H1 (cell line): ENCODE data around the gene GSDME. TPM values are rescaled to one million over a fixed set of nuclear protein-coding genes. Genes with fewer than 3 reads are reported as not detected.

Experiments
- CTCF ChIA-PET: fragments of 300-600 bp; sonication (Branson Sonifier 250); formaldehyde crosslinking; loops from one replicate; lab custom pipeline; 2021; ENCODE audit not compliant: partially characterized antibody; lab: Charles Lee
- POLR2A ChIA-PET: fragments of 300-600 bp; sonication (Branson Sonifier 250); formaldehyde crosslinking; loops from one replicate; lab custom pipeline; 2021; ENCODE audit warnings: inconsistent platforms; ENCODE audit not compliant: partially characterized antibody; lab: Charles Lee
- DNase-seq, 2 experiments: peaks; one replicate each; pipeline versions ENCODE4 v3.0.0 to v3.0.0-alpha.2; 2010 to 2022; ENCODE audit warnings: low spot score in 2 of 2, low read depth in 1 of 2, mixed read lengths in 1 of 2
- FAIRE-seq: peaks from 2 replicates; lab custom pipeline; 2011; peaks lifted over from hg19 to GRCh38; lab: Jason Lieb, UNC
- H2AFZ ChIP-seq: 2 replicates; pipeline ENCODE4 v1.8.1; 2012; ENCODE audit warnings: low read length, inconsistent platforms
- H2AK5ac ChIP-seq: 2 replicates; pipeline ENCODE4 v1.6.1; 2013; ENCODE audit warnings: low read depth, low read length
- H2BK120ac ChIP-seq: replicated peaks from 2 replicates; pipeline ENCODE3; 2013; ENCODE audit warnings: low read depth, low read length, inconsistent platforms
- H2BK12ac ChIP-seq: 2 replicates; pipeline ENCODE4 v1.6.1; 2013; ENCODE audit warnings: low read depth, low read length
- H2BK15ac ChIP-seq: 2 replicates; pipeline ENCODE4 v1.6.1; 2013; ENCODE audit warnings: low read length
- H2BK20ac ChIP-seq: 2 replicates; pipeline ENCODE4 v1.6.1; 2013; ENCODE audit warnings: low read length
- H2BK5ac ChIP-seq: 2 replicates; pipeline ENCODE4 v1.6.1; 2013; ENCODE audit warnings: low read depth, low read length
- H3K14ac ChIP-seq: 2 replicates; pipeline ENCODE4 v1.6.1; 2013; ENCODE audit warnings: inconsistent platforms; ENCODE audit not compliant: insufficient read length
- H3K18ac ChIP-seq: 2 replicates; pipeline ENCODE4 v1.6.1; 2013; ENCODE audit warnings: low read length; ENCODE audit errors: extremely low read depth
- H3K23ac ChIP-seq: 2 replicates; pipeline ENCODE4 v1.6.1; 2013; ENCODE audit warnings: inconsistent platforms; ENCODE audit not compliant: insufficient read length
- H3K23me2 ChIP-seq: 2 replicates; pipeline ENCODE4 v1.6.1; 2013; ENCODE audit warnings: low read depth, low read length
- H3K27ac ChIP-seq: 2 replicates; pipeline ENCODE4 v1.6.1; 2011; ENCODE audit warnings: low read depth, low read length, inconsistent platforms
- H3K27me3 ChIP-seq, 4 experiments: replicated peaks in 1 of 4; 1 replicate in 1 of 4; 2 replicates in 3 of 4; pipeline versions ENCODE4 v1.6.1 to v1.8.1; 2011 to 2013; ENCODE audit warnings: low read length in 3 of 4, mild to moderate bottlenecking in 3 of 4, inconsistent platforms in 2 of 4, mixed read lengths in 2 of 4, moderate library complexity in 1 of 4; ENCODE audit not compliant: control insufficient read depth in 3 of 4, insufficient read depth in 3 of 4; ENCODE audit errors: extremely low read depth in 1 of 4
- H3K36me3 ChIP-seq, 4 experiments: 2 replicates each; pipeline versions ENCODE4 v1.6.1 to v1.8.1; 2011 to 2013; ENCODE audit warnings: mild to moderate bottlenecking in 4 of 4, low read length in 3 of 4, moderate library complexity in 2 of 4, control low read depth in 1 of 4, inconsistent platforms in 1 of 4; ENCODE audit not compliant: insufficient read depth in 4 of 4, control insufficient read depth in 2 of 4
- H3K4ac ChIP-seq: replicated peaks from 2 replicates; pipeline ENCODE3; 2013; ENCODE audit warnings: low read length, low read depth, mixed read lengths, inconsistent platforms; ENCODE audit not compliant: insufficient read length
- H3K4me1 ChIP-seq, 4 experiments: replicated peaks in 1 of 4; 1 replicate in 1 of 4; 2 replicates in 3 of 4; pipeline versions ENCODE4 v1.6.1 to v1.8.1; 2011 to 2013; ENCODE audit warnings: low read length in 3 of 4, inconsistent platforms in 2 of 4, mixed read lengths in 1 of 4; ENCODE audit not compliant: insufficient read depth in 4 of 4, control insufficient read depth in 3 of 4
- H3K4me2 ChIP-seq, 2 experiments: 2 replicates each; pipeline versions ENCODE4 v1.6.1 to v1.8.1; 2011 to 2013; ENCODE audit warnings: low read depth in 2 of 2, low read length in 2 of 2, control low read depth in 1 of 2, inconsistent platforms in 1 of 2, mild to moderate bottlenecking in 1 of 2; ENCODE audit not compliant: insufficient read depth in 1 of 2
- H3K4me3 ChIP-seq, 4 experiments: fragments of 200-600, 300-600 bp in 1 of 4; sonication (generic), shearing (Covaris generic), sonication (Bioruptor Twin) in 1 of 4; 2 replicates each; pipeline versions ENCODE4 v1.5.1 to v1.8.1; 2011 to 2016; ENCODE audit warnings: low read length in 4 of 4, low read depth in 3 of 4, control low read depth in 2 of 4, inconsistent platforms in 2 of 4, mild to moderate bottlenecking in 2 of 4, mixed read lengths in 1 of 4, moderate library complexity in 1 of 4; ENCODE audit not compliant: insufficient read depth in 2 of 4; ENCODE audit errors: extremely low read depth in 1 of 4
- H3K56ac ChIP-seq: replicated peaks from 2 replicates; pipeline ENCODE3; 2013; ENCODE audit warnings: low read depth, mild to moderate bottlenecking, mixed read lengths, low read length, inconsistent platforms; ENCODE audit not compliant: insufficient read length
- H3K79me1 ChIP-seq: 2 replicates; pipeline ENCODE4 v1.6.1; 2013; ENCODE audit warnings: low read depth, low read length, control low read depth
- H3K79me2 ChIP-seq, 2 experiments: 2 replicates each; pipeline versions ENCODE4 v1.6.1 to v1.8.1; 2012 to 2013; ENCODE audit warnings: low read length in 2 of 2, mild to moderate bottlenecking in 2 of 2, inconsistent platforms in 1 of 2; ENCODE audit not compliant: insufficient read depth in 2 of 2, control insufficient read depth in 1 of 2
- H3K9ac ChIP-seq, 4 experiments: replicated peaks in 1 of 4; 1 replicate in 1 of 4; 2 replicates in 3 of 4; pipeline versions ENCODE4 v1.6.1 to v1.8.1; 2011 to 2013; ENCODE audit warnings: low read depth in 3 of 4, low read length in 3 of 4, control low read depth in 2 of 4, mild to moderate bottlenecking in 2 of 4, moderate library complexity in 2 of 4, inconsistent platforms in 1 of 4; ENCODE audit errors: extremely low read depth in 1 of 4
- H3K9me3 ChIP-seq, 2 experiments: 2 replicates each; pipeline versions ENCODE4 v1.6.1 to v1.8.1; 2012 to 2013; ENCODE audit warnings: mild to moderate bottlenecking in 2 of 2, moderate library complexity in 2 of 2, control low read depth in 1 of 2, inconsistent platforms in 1 of 2, low read depth in 1 of 2, low read length in 1 of 2, mixed read lengths in 1 of 2; ENCODE audit not compliant: insufficient read depth in 2 of 2
- H4K20me1 ChIP-seq, 2 experiments: replicated peaks in 1 of 2; 2 replicates each; pipeline versions ENCODE3 to v1.8.1; 2011 to 2013; ENCODE audit warnings: inconsistent platforms in 2 of 2, low read length in 2 of 2, mild to moderate bottlenecking in 1 of 2; ENCODE audit not compliant: insufficient read depth in 2 of 2, control insufficient read depth in 1 of 2
- H4K5ac ChIP-seq: 2 replicates; pipeline ENCODE4 v1.6.1; 2013; ENCODE audit warnings: low read length, low read depth, mixed read lengths, inconsistent platforms; ENCODE audit not compliant: insufficient read length
- H4K8ac ChIP-seq: 2 replicates; pipeline ENCODE4 v1.8.0; 2013; ENCODE audit warnings: mild to moderate bottlenecking, moderate library complexity, low read length, inconsistent platforms; ENCODE audit not compliant: insufficient read depth; ENCODE audit errors: extremely low read depth
- H4K91ac ChIP-seq: replicated peaks from 2 replicates; pipeline ENCODE3; 2013; ENCODE audit warnings: low read length, mixed read lengths, inconsistent platforms; ENCODE audit not compliant: insufficient read length
- HDAC6 ChIP-seq: IDR thresholded peaks from one replicate; pipeline ENCODE4 v1.7.1; 2012; ENCODE audit warnings: low read depth, mild to moderate bottlenecking, inconsistent platforms, low read length, moderate library complexity
- POLR2A ChIP-seq, 2 experiments: IDR thresholded peaks; 1 replicate in 1 of 2; 2 replicates in 1 of 2; pipeline ENCODE4 v1.6.1; 2011; ENCODE audit warnings: low read depth in 2 of 2, low read length in 2 of 2, mild to moderate bottlenecking in 2 of 2; ENCODE audit errors: control extremely low read depth in 1 of 2
- polyA plus RNA-seq, 7 experiments: library from polyadenylated mRNA; depleted of rRNA in 3 of 7; stranded (reverse) in 5 of 7; unstranded in 2 of 7; fragments of >200 nt in 5 of 7; fragments of 200-250 nt in 2 of 7; gene quantifications; 1 replicate in 5 of 7; 2 replicates in 1 of 7; 4 replicates in 1 of 7; pipeline versions ENCODE4 v1.2.1 to v1.2.3, GENCODE V29; 2011 to 2013; ENCODE audit warnings: missing spikeins in 2 of 7, mixed read lengths in 2 of 7
- total RNA-seq: library from RNA; stranded (reverse); fragmentation: NEBNext Ultra II Directional; extraction: Animal tissue kit (Norgen Biotek cat#: 25700); gene quantifications from 2 replicates; pipeline ENCODE4 v1.2.1, GENCODE V29; 2021

The GSDME gene
- total and polyA plus RNA-seq, 2 of the 8 experiments (the other 6 are each of a cell fraction or from before 2014, with no cell fraction given) = 5.4 to 7.6 TPM

DNA sequence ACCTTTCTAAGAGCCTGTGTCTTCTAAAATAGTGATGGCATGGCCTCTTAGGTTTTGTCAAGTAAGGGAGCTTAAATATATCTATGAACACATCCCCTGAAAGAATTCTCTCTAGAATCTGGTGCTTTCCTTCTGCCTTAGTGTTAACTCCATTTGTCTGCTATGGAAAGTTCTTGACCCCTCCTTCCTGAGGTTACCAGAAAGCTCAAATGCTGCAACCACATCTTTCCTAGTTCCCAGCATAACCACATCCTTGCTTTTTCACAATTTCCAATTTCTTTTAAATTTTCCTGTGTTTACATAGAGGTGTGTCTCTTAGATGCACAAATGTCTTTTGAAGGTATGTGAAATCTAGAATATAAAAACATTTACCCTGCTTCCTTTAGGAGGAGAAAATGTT is 16.4 kb upstream of the GSDME start:
- Histone ChIP-seq H3K56ac (no peak overlapping the region), H3K9me3 (no peaks in the 10 kb centered on the region), H3K23ac (no peak overlapping the region), H2BK20ac (no peak overlapping the region), H2BK5ac (no peak overlapping the region), H3K9ac (no peak overlapping the region), H3K18ac (no peak overlapping the region)
- TF ChIP-seq HDAC6 = no peak
- TF ChIP-seq POLR2A (IDR thresholded peaks at IDR 0.05; ENCODE audit: control extremely low read depth in 1 of 2, low read depth in 2 of 2, low read length in 2 of 2) = no peak
- TF ChIP-seq, all 59 proteins: peak for 0
- Histone ChIP-seq H2BK120ac (no peak overlapping the region), H2BK15ac (no peak overlapping the region), H3K4me1 (no peaks in the 10 kb centered on the region), H3K4me3 (no peak overlapping the region), H3K23me2 (no peaks in the 10 kb centered on the region; the same call in 1 of the 2 replicates), H3K79me2 (no peaks in the 10 kb centered on the region), H2AK5ac (no peak overlapping the region), H3K27ac (no peak overlapping the region), H2BK12ac (no peak overlapping the region), H3K27me3 (no peaks in the 10 kb centered on the region), H4K20me1 (no peaks in the 10 kb centered on the region), H4K5ac (no peak overlapping the region), H2AFZ (0 out of 2 replicates have a peak overlapping the region, but pooled peaks have one; percentile 24), H4K91ac (no peak overlapping the region), H4K8ac (no peak overlapping the region), H3K4ac (no peak overlapping the region), H3K4me2 (no peak overlapping the region), H3K36me3 (no peaks in the 10 kb centered on the region), H3K79me1 (no peaks in the 10 kb centered on the region), H3K14ac (no peak overlapping the region)
- CTCF ChIA-PET = interaction anchor here (1.2 to 1.8 kb wide), 2 partner anchors 11 kb away, joined by 3 to 4 read pairs; no protein-coding TSS in a partner anchor
- FAIRE-seq (no peak), DNase-seq (no peak)
- POLR2A ChIA-PET = interaction anchor here (0.6 to 0.9 kb wide), 2 partner anchors 9 to 275 kb away, joined by 3 read pairs; no protein-coding TSS in a partner anchor
